Measurements from ENCODE around the gene TMC1.

Gene TMC1

DNA sequence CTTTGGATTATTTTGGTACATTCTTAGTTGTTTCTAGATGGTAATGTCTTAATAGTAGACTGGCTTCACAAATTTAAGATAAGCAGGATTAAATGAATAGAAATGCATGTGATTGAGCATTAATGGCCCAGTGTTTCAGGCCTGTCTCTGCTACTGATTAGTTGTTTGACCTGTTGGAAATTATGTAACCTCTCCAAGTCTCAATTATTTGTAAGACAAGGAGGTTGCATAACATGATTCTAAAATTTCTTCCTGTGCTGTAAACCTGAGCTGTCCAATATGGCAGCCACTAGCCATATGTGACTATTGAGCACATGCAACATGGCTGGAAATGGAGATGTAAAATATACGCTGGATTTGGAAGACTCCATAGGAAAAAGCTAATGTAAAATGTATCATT lies 333.9 kb downstream of the TMC1 start:
- no peaks in the 10 kb centered on the region for H3K9me3 ChIP-seq (ENCODE audit: control insufficient read depth, insufficient read depth, low read depth, low read length)
- no peak overlapping the region for H3K27ac ChIP-seq (ENCODE audit: extremely low read depth, low read depth, low read length)
- CTCF ChIA-PET: interaction anchor here (0.8 to 1.0 kb wide), 3 partner anchors 18 to 252 kb away, joined by 3 to 8 read pairs (median 3); no protein-coding TSS in a partner anchor
- no peaks in the 10 kb centered on the region for H3K36me3 ChIP-seq (ENCODE audit: control insufficient read depth in 2 of 2, insufficient read depth in 1 of 2, low read length in 2 of 2)
- no peaks in the 10 kb centered on the region for H3K4me1 ChIP-seq (ENCODE audit: control insufficient read depth, insufficient read depth, low read length)
- H3K4me3 ChIP-seq (ENCODE audit: low read depth, low read length): no peak overlapping the region
- TF ChIP-seq SP2 (tag by site-specific recombination; IDR thresholded peaks at IDR 0.05): no peak
- TF ChIP-seq OVOL3 (tag by site-specific recombination; IDR thresholded peaks at IDR 0.05): no peak
- no peak for TF ChIP-seq ZNF555 (tag by site-specific recombination; conservative IDR thresholded peaks at IDR 0.05)
- TF ChIP-seq ZNF558 (tag by site-specific recombination; IDR thresholded peaks at IDR 0.05): no peak
- no peak for TF ChIP-seq ZNF311 (tag by site-specific recombination; IDR thresholded peaks at IDR 0.05; ENCODE audit: borderline replicate concordance)
- TF ChIP-seq ZBTB6 (tag by site-specific recombination; IDR thresholded peaks at IDR 0.05): no peak
- POLR2A ChIA-PET: no interaction called here

DNA sequence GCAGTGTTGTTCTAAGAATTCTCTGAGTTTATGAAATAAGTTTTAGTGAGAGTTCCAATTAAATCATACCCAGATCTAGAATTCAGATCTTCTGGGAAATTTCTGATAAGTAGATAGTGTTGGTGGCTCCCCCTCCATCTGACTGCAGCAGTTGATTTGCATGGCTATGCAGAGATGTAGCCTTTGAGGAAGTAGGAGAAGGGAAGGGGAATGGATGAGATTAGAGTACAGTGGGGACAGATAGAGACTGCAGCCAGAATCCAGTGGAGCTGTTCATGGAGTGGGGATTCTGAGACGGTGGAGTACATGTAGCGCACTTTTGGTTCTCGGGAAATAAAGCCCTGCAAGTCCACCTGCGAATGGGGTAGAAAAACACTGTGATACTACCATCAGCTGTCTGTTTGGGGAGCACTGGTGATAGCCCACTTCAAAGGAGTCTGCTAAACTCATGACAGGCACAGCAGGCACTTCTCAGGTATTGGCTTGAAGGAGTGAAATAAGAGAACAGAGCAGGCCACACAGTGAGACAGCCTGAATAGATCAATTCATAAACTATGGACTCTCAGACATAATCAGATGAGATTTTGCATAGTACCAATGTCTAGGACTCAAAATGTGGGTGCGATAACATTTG lies 334.6 kb downstream of the TMC1 start:
- CTCF ChIA-PET: interaction anchor here (0.6 to 3.3 kb wide), 18 partner anchors 16 to 1414 kb away, joined by 3 to 68 read pairs (median 4); no protein-coding TSS in a partner anchor
- H3K4me3 ChIP-seq (ENCODE audit: low read depth, low read length): no peak overlapping the region
- H3K4me1 ChIP-seq (ENCODE audit: control insufficient read depth, insufficient read depth, low read length): no peaks in the 10 kb centered on the region
- TF ChIP-seq SP7 (tag by site-specific recombination; IDR thresholded peaks at IDR 0.05) (no peak), ZNF175 (tag by site-specific recombination; IDR thresholded peaks at IDR 0.05) (no peak), ZNF274 (IDR thresholded peaks at IDR 0.05; ENCODE audit: low read length) (no peak), ZNF274 (tag by site-specific recombination; IDR thresholded peaks at IDR 0.05; ENCODE audit: borderline replicate concordance) (no peak), ZNF302 (tag by site-specific recombination; IDR thresholded peaks at IDR 0.05; ENCODE audit: low read depth) (no peak), ZNF335 (tag by site-specific recombination; conservative IDR thresholded peaks at IDR 0.05) (no peak), ZNF701 (tag by site-specific recombination; IDR thresholded peaks at IDR 0.05) (no peak), BCL6B (tag by site-specific recombination; IDR thresholded peaks at IDR 0.05) (no peak), ZBTB6 (tag by site-specific recombination; IDR thresholded peaks at IDR 0.05) (no peak), ZBTB21 (tag by site-specific recombination; IDR thresholded peaks at IDR 0.05) (no peak)
- TF ChIP-seq, protein P1, sequence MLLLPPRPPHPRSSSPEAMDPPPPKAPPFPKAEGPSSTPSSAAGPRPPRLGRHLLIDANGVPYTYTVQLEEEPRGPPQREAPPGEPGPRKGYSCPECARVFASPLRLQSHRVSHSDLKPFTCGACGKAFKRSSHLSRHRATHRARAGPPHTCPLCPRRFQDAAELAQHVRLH (tag by site-specific recombination; IDR thresholded peaks at IDR 0.05): no peak
- TF ChIP-seq, protein P2, sequence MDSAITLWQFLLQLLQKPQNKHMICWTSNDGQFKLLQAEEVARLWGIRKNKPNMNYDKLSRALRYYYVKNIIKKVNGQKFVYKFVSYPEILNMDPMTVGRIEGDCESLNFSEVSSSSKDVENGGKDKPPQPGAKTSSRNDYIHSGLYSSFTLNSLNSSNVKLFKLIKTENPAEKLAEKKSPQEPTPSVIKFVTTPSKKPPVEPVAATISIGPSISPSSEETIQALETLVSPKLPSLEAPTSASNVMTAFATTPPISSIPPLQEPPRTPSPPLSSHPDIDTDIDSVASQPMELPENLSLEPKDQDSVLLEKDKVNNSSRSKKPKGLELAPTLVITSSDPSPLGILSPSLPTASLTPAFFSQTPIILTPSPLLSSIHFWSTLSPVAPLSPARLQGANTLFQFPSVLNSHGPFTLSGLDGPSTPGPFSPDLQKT (IDR thresholded peaks at IDR 0.05; ENCODE audit: borderline replicate concordance, low read depth, low read length): no peak
- POLR2A ChIA-PET: no interaction called here
- no peaks in the 10 kb centered on the region for H3K36me3 ChIP-seq (ENCODE audit: control insufficient read depth in 2 of 2, insufficient read depth in 1 of 2, low read length in 2 of 2)
- no peak overlapping the region for H3K27ac ChIP-seq (ENCODE audit: extremely low read depth, low read depth, low read length)
- H3K9me3 ChIP-seq (ENCODE audit: control insufficient read depth, insufficient read depth, low read depth, low read length): no peaks in the 10 kb centered on the region
